Endometrial microvascular endothelial cells (primary cell): ENCODE results near the gene RITA1. TPM values are rescaled to one million over a fixed set of nuclear protein-coding genes. Genes with fewer than 3 reads are reported as not detected.
"Not testable (repeated sequence)": the region's sequence is repeated elsewhere in the genome, so short reads cannot be mapped to it uniquely, and the experiment has no call there.

Experiments
- in situ Hi-C: cut with HindIII; loops from 2 replicates; pipeline ENCODE4 v1.10.0; 2017; ENCODE audit warnings: low sequenced_read_pairs, low pct_unique_long_range_greater_than_20kb; ENCODE audit errors: inconsistent ontology term
- total RNA-seq: library from RNA; depleted of rRNA; stranded (reverse); fragments of >200 nt; gene quantifications from one replicate; pipeline ENCODE4 v1.2.3, GENCODE V29; 2015; ENCODE audit errors: inconsistent ontology term

The RITA1 gene
- total RNA-seq, 1 donor from 2014 or later = 36.9 TPM

GRCh38 chr12:113195598-113195997 is 10.1 kb downstream of the RITA1 start:
- in situ Hi-C loops = no loop called here

- in situ Hi-C loops = no loop called here
These were observed 11.1 kb downstream of the RITA1 start for GRCh38 chr12:113196582-113196981.

GRCh38 chr12:113196990-113197389 is 11.5 kb downstream of the RITA1 start:
- in situ Hi-C loops = no loop called here

DNA sequence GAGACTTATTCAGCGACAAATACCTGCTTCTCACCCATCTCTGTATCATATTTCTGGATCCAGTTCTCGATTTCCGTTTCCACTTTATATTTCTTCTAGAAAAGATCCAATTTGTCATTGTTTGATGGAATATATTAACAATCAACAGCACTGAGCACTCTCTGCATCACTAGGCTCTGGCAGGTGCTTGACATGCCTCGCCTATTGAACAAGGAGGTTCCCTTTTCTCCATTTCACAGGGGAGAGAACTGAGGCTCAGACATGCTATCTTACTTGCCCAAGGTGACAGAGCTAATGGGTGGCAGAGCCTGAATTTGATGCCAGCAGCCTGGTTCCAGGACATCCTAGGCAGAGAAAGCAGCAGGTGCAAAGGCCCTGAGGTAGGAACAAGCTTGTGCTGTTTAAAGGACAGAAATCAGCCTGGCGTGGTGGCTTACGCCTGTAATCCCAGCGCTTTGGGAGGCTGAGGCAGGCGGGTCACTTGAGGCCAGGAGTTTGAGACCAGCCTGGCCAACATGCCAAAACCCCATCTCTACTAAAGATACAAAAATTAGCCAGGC is 12.1 kb downstream of the RITA1 start:
- in situ Hi-C loops = no loop called here

- in situ Hi-C loops = no loop called here
These were observed 12.8 kb downstream of the RITA1 start for GRCh38 chr12:113198296-113198695.

DNA sequence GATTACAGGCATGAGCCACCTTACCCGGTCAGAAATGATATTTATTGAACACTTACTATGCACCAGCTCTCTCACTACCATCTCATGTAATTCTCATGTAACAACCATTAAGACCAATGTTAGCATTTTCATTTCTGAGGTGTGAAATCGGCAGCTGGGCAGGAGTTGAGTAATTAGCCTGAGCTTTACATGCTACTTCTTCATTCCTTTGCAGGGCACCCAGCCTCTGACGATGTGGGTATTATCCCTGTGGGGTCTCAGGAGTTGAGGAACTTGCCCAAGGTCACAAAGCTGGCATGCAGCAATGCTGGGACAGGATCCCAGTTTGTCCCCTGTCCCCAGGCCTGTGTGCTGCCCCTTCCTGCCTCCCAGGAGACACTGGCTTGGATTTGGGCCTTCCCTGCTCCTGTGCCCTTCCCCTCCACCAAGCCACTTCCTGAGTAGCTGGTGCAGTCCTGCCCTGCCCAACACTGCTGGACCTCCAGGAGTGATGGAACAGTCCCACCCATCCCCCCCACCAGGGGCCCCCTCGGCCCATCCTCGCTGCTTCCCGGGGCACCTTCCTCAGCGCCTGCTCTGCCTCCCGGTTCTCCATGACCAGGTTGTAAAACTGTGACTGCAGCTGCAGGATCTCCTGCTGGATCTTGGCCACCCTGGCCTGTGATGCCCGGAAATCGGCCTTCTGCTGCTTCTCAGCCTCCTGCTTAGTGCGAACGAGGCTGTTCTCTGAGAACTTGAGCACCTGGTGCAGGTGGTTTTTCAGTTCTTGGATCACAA is 14.7 kb downstream of the RITA1 start:
- in situ Hi-C loops = no loop called here

- in situ Hi-C loops = no loop called here
These were observed 16.0 kb downstream of the RITA1 start for GRCh38 chr12:113201187-113202177.

GRCh38 chr12:113202300-113203075 is 17.0 kb downstream of the RITA1 start:
- in situ Hi-C loops = no loop called here

- in situ Hi-C loops = no loop called here
These were observed 18.6 kb downstream of the RITA1 start for GRCh38 chr12:113203852-113204760.

DNA sequence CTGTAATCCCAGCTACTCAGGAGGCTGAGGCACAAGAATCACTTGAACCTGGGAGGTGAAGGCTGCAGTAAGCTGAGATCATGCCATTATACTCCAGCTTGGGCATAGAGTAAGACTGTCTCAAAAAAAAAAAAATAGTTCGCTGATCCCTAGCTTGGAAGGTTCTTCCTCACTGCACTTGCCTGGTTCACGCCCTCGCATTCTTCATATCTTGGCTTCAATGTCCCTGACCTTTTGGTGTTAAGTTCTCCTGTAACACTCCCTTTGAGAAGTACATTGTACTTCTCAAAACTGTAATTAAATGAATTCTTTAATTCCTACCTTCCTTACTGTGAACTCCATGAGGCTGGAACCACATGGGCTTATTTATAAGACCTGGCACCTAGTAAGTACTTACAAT is 19.3 kb downstream of the RITA1 start:
- in situ Hi-C loops = no loop called here

GRCh38 chr12:113206802-113207201 is 21.3 kb downstream of the RITA1 start:
- in situ Hi-C loops = not testable (repeated sequence)

DNA sequence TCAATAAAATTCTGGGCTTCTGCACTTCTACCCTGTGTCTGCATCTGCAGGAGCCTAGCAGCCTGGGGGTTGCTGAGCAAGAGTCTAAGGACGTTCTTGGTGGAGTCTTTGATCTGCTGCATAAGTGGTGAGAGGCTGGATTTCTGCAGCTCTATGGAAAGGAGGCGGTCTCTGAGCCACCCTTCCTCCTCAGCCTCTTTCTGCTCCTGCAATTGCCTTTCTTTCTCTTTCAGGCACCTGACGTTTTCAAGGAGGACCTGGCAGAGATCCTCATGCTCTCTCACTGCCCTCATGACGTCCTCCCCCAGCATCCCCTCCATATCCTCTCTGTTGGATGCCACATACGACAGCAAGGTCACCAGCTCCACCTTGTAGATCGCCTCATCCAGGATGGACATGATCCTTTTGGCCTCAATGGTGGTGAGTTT is 22.1 kb downstream of the RITA1 start:
- in situ Hi-C loops = no loop called here

DNA sequence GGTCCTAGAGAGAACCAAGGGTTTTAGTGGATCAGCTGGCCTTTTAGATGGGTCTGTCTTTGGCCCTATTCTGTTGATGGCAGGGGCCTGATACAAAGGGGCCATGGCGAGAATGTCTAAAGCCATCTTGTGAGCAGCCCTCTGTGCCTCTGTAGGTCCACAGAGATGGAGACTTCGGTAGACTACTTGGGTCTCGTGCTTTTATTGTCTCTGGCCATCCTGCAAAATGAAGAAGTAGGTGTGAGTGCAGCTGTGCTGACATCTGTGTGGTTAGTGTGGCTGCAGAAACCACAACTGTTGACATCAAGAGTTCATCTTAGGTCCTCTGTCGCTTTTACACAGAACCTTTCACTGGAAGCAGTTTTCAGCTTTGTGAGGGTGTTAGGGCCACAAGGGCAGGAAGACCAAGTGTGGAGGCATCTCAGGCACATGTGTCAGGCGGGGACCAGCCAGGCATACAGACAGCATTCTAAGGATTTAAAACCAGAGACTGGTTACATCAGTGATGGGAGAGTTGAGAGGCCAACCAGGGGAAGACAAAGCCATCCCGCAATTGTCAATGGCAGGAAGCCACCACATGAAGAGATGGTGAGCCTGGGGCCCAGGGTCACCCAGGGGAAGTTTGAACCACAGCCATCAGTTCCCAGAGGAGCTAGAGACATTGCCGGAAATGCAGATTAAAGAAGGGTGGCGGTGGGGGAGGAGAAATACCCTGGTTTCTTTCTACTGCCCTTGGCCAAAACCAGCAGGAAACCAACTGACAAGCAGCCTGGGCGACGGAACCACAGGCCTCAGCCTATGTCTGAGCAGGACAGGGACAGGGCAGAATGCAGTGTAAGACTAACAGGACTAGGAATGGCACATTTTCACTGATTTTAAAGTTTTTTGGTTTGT is 22.8 kb downstream of the RITA1 start:
- in situ Hi-C loops = no loop called here

- in situ Hi-C loops = no loop called here
These were observed 25.6 kb downstream of the RITA1 start for GRCh38 chr12:113211160-113211559.

DNA sequence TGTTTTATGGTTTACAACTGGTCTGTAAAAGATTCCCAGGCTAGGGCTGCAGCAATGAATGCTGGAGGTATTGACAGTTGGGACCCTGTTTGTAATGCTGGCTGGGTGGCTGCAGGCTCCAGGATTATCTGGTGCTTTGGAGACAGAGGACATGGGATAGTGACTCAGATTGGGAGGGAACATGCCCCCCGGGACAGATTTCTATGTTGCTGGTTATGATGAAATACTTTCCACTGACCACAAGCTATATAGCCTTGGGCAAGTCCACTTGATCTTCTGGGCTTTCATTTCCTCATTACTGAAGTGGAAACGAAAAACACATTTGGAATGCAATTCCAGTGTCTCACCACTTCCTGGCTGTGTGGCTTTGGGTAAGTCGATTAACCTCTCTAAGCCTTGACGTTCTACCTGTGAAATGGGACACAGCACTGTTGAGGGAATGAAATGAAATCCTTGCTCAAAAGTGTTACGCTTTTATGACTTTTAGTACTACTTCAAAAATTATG is 29.4 kb downstream of the RITA1 start:
- in situ Hi-C loops = no loop called here

- in situ Hi-C loops = no loop called here
These were observed 30.5 kb downstream of the RITA1 start for GRCh38 chr12:113216027-113216426.
